Activated T-helper 1 cell treated with anti-CD3 and anti-CD28 coated beads, Interleukin-12 subunit alpha, Interleukin-12 subunit beta, Interleukin-2, Interleukin-4 antibody, amounts not matched to agents 30 ng/mL and 10 ng/mL and 1 ng/mL, durations not matched to agents 14 hours and 24 hours and 36 hours (primary cell): ENCODE measurements around the gene COL23A1. TPM values are rescaled to one million over a fixed set of nuclear protein-coding genes. Genes with fewer than 3 reads are reported as not detected.
"Not testable (repeated sequence)": the region's sequence is repeated elsewhere in the genome, so short reads cannot be mapped to it uniquely, and the experiment has no call there.

Experiments
- DNase-seq: peaks from one replicate; pipeline ENCODE4 v3.0.0; 2021; ENCODE audit warnings: low spot score
- H3K27ac Mint-ChIP-seq: one replicate; pipeline ENCODE4 v1.8.0; 2021; ENCODE audit warnings: mild to moderate bottlenecking, mixed read lengths
- H3K27me3 Mint-ChIP-seq: one replicate; pipeline ENCODE4 v1.8.0; 2022; ENCODE audit warnings: mild to moderate bottlenecking, moderate library complexity, mixed read lengths; ENCODE audit not compliant: insufficient read depth
- H3K36me3 Mint-ChIP-seq: one replicate; pipeline ENCODE4 v1.8.0; 2021; ENCODE audit warnings: low read depth, mixed read lengths
- H3K4me1 Mint-ChIP-seq: one replicate; pipeline ENCODE4 v1.8.0; 2021; ENCODE audit warnings: low read depth, mixed read lengths
- H3K4me3 Mint-ChIP-seq: one replicate; pipeline ENCODE4 v1.8.0; 2021; ENCODE audit warnings: mild to moderate bottlenecking, moderate library complexity, mixed read lengths
- H3K9me3 Mint-ChIP-seq: one replicate; pipeline ENCODE4 v1.8.0; 2021; ENCODE audit warnings: mixed read lengths
- intact Hi-C: fragments of 100-400 bp; cut with micrococcal nuclease; formaldehyde crosslinking; loops from one replicate; pipeline ENCODE4 v1.15.1; 2024
- total RNA-seq: library from RNA; stranded (reverse); gene quantifications from 2 replicates; pipeline ENCODE4 v1.2.3, GENCODE V29; 2022

COL23A1 gene
- total RNA-seq, 1 donor from 2014 or later, result not detected

- H3K27ac Mint-ChIP-seq, result peak overlapping the region; percentile 27
- H3K36me3 Mint-ChIP-seq, result peaks cover 48% of the 10 kb centered on the region
- no peak for DNase-seq
- no peaks in the 10 kb centered on the region for H3K27me3 Mint-ChIP-seq
- H3K4me3 Mint-ChIP-seq, result no peak overlapping the region
- H3K9me3 Mint-ChIP-seq, result peaks cover 4% of the 10 kb centered on the region
- peaks cover 5% of the 10 kb centered on the region for H3K4me1 Mint-ChIP-seq
- intact Hi-C loops, result no loop called here
These were observed 22.1 kb upstream of the COL23A1 start for GRCh38 chr5:178612299-178612698.

- H3K36me3 Mint-ChIP-seq, result peaks cover 50% of the 10 kb centered on the region
- DNase-seq, result no peak
- peaks cover 4% of the 10 kb centered on the region for H3K9me3 Mint-ChIP-seq
- no peak overlapping the region for H3K27ac Mint-ChIP-seq
- intact Hi-C loops, result no loop called here
- no peak overlapping the region for H3K4me3 Mint-ChIP-seq
- H3K4me1 Mint-ChIP-seq, result no peaks in the 10 kb centered on the region
- H3K27me3 Mint-ChIP-seq, result no peaks in the 10 kb centered on the region
These were observed 16.1 kb upstream of the COL23A1 start for GRCh38 chr5:178606269-178606668.

GRCh38 chr5:178605788-178606187, 15.6 kb upstream of the COL23A1 start:
- H3K27me3 Mint-ChIP-seq, result no peaks in the 10 kb centered on the region
- no peak overlapping the region for H3K27ac Mint-ChIP-seq
- no peak for DNase-seq
- H3K4me3 Mint-ChIP-seq, result no peak overlapping the region
- H3K9me3 Mint-ChIP-seq, result peaks cover 4% of the 10 kb centered on the region
- peaks cover 50% of the 10 kb centered on the region for H3K36me3 Mint-ChIP-seq
- H3K4me1 Mint-ChIP-seq, result no peaks in the 10 kb centered on the region
- intact Hi-C loops, result no loop called here

- no peak overlapping the region for H3K27ac Mint-ChIP-seq
- intact Hi-C loops, result no loop called here
- no peak for DNase-seq
- H3K4me3 Mint-ChIP-seq, result no peak overlapping the region
- peaks cover 52% of the 10 kb centered on the region for H3K36me3 Mint-ChIP-seq
- H3K4me1 Mint-ChIP-seq, result no peaks in the 10 kb centered on the region
- H3K27me3 Mint-ChIP-seq, result peaks cover 2% of the 10 kb centered on the region
- peaks cover 8% of the 10 kb centered on the region for H3K9me3 Mint-ChIP-seq
These were observed 12.6 kb upstream of the COL23A1 start for GRCh38 chr5:178602752-178603151.

- peaks cover 7% of the 10 kb centered on the region for H3K4me1 Mint-ChIP-seq
- peaks cover 14% of the 10 kb centered on the region for H3K27me3 Mint-ChIP-seq
- peaks cover 36% of the 10 kb centered on the region for H3K9me3 Mint-ChIP-seq
- H3K4me3 Mint-ChIP-seq, result no peak overlapping the region
- intact Hi-C loops, result no loop called here
- DNase-seq, result no peak
- H3K27ac Mint-ChIP-seq, result no peak overlapping the region
- peaks cover 40% of the 10 kb centered on the region for H3K36me3 Mint-ChIP-seq
These were observed 5.6 kb upstream of the COL23A1 start for GRCh38 chr5:178595750-178596149.

GRCh38 chr5:178595150-178595549, 5.0 kb upstream of the COL23A1 start:
- peaks cover 36% of the 10 kb centered on the region for H3K36me3 Mint-ChIP-seq
- DNase-seq, result no peak

GRCh38 chr5:178590924-178591423, 781 bp upstream of the COL23A1 start:
- H3K27ac Mint-ChIP-seq, result no peak overlapping the region
- H3K9me3 Mint-ChIP-seq, result peaks cover 22% of the 10 kb centered on the region
- DNase-seq, result no peak
- peaks cover 9% of the 10 kb centered on the region for H3K4me1 Mint-ChIP-seq
- intact Hi-C loops, result loop anchor here (1.0 to 2.0 kb wide), 3 partner anchors 36 to 356 kb away; partner anchors contain the start of gene CLK4
- peak overlapping the region; percentile 75 for H3K4me3 Mint-ChIP-seq
- H3K36me3 Mint-ChIP-seq, result peaks cover 20% of the 10 kb centered on the region
- H3K27me3 Mint-ChIP-seq, result peaks cover 37% of the 10 kb centered on the region

More at GRCh38 chr5:178595150-178595549, 5.0 kb upstream of the COL23A1 start:
- H3K4me1 Mint-ChIP-seq, result peaks cover 9% of the 10 kb centered on the region
- H3K27ac Mint-ChIP-seq, result no peak overlapping the region
- H3K27me3 Mint-ChIP-seq, result peaks cover 16% of the 10 kb centered on the region
- intact Hi-C loops, result no loop called here
- peaks cover 36% of the 10 kb centered on the region for H3K9me3 Mint-ChIP-seq
- no peak overlapping the region for H3K4me3 Mint-ChIP-seq

GRCh38 chr5:178589180-178590140, 733 bp downstream of the COL23A1 start:
- H3K27me3 Mint-ChIP-seq, result peaks cover 37% of the 10 kb centered on the region
- H3K4me1 Mint-ChIP-seq, result peaks cover 9% of the 10 kb centered on the region
- intact Hi-C loops, result loop anchor here (1.0 to 2.0 kb wide), 3 partner anchors 37 to 354 kb away; partner anchors contain the start of gene CLK4
- no peak overlapping the region for H3K27ac Mint-ChIP-seq
- H3K4me3 Mint-ChIP-seq, result peak overlapping the region; percentile 30
- DNase-seq, result no peak
- peaks cover 6% of the 10 kb centered on the region for H3K36me3 Mint-ChIP-seq
- peaks cover 7% of the 10 kb centered on the region for H3K9me3 Mint-ChIP-seq

- Mint-ChIP-seq H3K4me3 (peak overlapping the region; percentile 30), H3K9me3 (no peaks in the 10 kb centered on the region), H3K4me1 (peaks cover 9% of the 10 kb centered on the region), H3K27me3 (peaks cover 37% of the 10 kb centered on the region), H3K27ac (no peak overlapping the region), H3K36me3 (peaks cover 2% of the 10 kb centered on the region)
- intact Hi-C loops, result no loop called here
- no peak for DNase-seq
These were observed 1.4 kb downstream of the COL23A1 start for GRCh38 chr5:178588769-178589168.

GRCh38 chr5:178587763-178588611, 2.2 kb downstream of the COL23A1 start:
- Mint-ChIP-seq H3K36me3 (peaks cover 2% of the 10 kb centered on the region), H3K4me3 (no peak overlapping the region), H3K27ac (no peak overlapping the region), H3K4me1 (peaks cover 9% of the 10 kb centered on the region), H3K9me3 (no peaks in the 10 kb centered on the region), H3K27me3 (peaks cover 37% of the 10 kb centered on the region)
- intact Hi-C loops, result no loop called here
- no peak for DNase-seq

- Mint-ChIP-seq H3K27ac (no peak overlapping the region), H3K27me3 (peaks cover 31% of the 10 kb centered on the region), H3K36me3 (no peaks in the 10 kb centered on the region), H3K9me3 (no peaks in the 10 kb centered on the region), H3K4me3 (no peak overlapping the region), H3K4me1 (peaks cover 9% of the 10 kb centered on the region)
- DNase-seq, result no peak
- intact Hi-C loops, result no loop called here
These were observed 3.8 kb downstream of the COL23A1 start for GRCh38 chr5:178586396-178586795.

GRCh38 chr5:178585421-178585820, 4.8 kb downstream of the COL23A1 start:
- not testable (repeated sequence) for H3K27ac Mint-ChIP-seq, H3K9me3 Mint-ChIP-seq
- peak; percentile 9 for DNase-seq

More at GRCh38 chr5:178585421-178585820, 4.8 kb downstream of the COL23A1 start:
- H3K4me1 Mint-ChIP-seq, H3K36me3 Mint-ChIP-seq, intact Hi-C loops, H3K4me3 Mint-ChIP-seq: not testable (repeated sequence)
- H3K27me3 Mint-ChIP-seq, result peaks cover 23% of the 10 kb centered on the region
